GM13977 (cell line): Measurements from ENCODE around the gene ROR1.

Experiments
- DNase-seq: peaks from one replicate; pipeline ENCODE4 v3.0.0; 2012; ENCODE audit warnings: low spot score
- in situ Hi-C: fragments of 300-500 bp; cut with MboI; formaldehyde crosslinking; loops from one replicate; pipeline ENCODE4 v1.12.0; 2022; ENCODE audit warnings: low sequenced_read_pairs, low pct_unique_long_range_greater_than_20kb, mixed read lengths, inconsistent platforms; ENCODE audit not compliant: unreplicated experiment
- TF ChIP-seq, protein P1 (sequence below): IDR thresholded peaks from 2 replicates; pipeline ENCODE4 v1.5.1; 2012; ENCODE audit warnings: mild to moderate bottlenecking, control low read depth; ENCODE audit not compliant: insufficient read depth; ENCODE audit errors: extremely low read depth, missing control alignments

The ROR1 gene

GRCh38 chr1:63789856-63790605 lies 16.2 kb downstream of the ROR1 start:
- no peak for DNase-seq
- TF ChIP-seq, protein P1, sequence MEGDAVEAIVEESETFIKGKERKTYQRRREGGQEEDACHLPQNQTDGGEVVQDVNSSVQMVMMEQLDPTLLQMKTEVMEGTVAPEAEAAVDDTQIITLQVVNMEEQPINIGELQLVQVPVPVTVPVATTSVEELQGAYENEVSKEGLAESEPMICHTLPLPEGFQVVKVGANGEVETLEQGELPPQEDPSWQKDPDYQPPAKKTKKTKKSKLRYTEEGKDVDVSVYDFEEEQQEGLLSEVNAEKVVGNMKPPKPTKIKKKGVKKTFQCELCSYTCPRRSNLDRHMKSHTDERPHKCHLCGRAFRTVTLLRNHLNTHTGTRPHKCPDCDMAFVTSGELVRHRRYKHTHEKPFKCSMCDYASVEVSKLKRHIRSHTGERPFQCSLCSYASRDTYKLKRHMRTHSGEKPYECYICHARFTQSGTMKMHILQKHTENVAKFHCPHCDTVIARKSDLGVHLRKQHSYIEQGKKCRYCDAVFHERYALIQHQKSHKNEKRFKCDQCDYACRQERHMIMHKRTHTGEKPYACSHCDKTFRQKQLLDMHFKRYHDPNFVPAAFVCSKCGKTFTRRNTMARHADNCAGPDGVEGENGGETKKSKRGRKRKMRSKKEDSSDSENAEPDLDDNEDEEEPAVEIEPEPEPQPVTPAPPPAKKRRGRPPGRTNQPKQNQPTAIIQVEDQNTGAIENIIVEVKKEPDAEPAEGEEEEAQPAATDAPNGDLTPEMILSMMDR, result no peak

GRCh38 chr1:63790989-63791388 lies 17.2 kb downstream of the ROR1 start:
- no peak for DNase-seq
- TF ChIP-seq, protein P1, result no peak
- in situ Hi-C loops, result no loop called here

More at GRCh38 chr1:63789856-63790605, 16.2 kb downstream of the ROR1 start:
- in situ Hi-C loops, result no loop called here

GRCh38 chr1:63792152-63792551 lies 18.3 kb downstream of the ROR1 start:
- in situ Hi-C loops, result no loop called here
- TF ChIP-seq, protein P1, result no peak
- DNase-seq, result no peak

GRCh38 chr1:63793741-63794240 lies 20.0 kb downstream of the ROR1 start:
- in situ Hi-C loops, result no loop called here
- TF ChIP-seq, protein P1, result no peak
- no peak for DNase-seq

DNA sequence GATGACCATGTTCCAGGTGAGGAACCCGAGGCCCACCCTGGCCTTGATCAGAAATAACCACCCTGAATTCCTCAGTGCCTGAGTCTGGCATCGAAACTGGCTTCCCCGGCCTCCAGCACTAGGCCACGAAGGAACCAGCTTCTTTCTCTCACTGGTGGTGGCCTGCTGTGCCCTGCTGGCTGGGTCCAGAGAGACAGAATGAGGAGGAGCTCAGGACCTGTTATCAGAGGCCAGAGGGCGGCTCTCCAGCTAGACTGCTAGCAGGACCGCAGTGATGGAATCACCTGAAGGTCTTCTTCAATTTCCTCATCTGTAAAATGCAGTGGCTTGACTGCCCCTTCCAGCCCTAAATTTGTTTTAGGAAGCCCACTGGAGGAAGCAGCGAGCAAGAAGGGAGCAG lies 20.5 kb downstream of the ROR1 start:
- no peak for DNase-seq
- in situ Hi-C loops, result no loop called here
- TF ChIP-seq, protein P1, result no peak

GRCh38 chr1:63794939-63795378 lies 21.1 kb downstream of the ROR1 start:
- in situ Hi-C loops, result no loop called here
- TF ChIP-seq, protein P1, result no peak
- no peak for DNase-seq
